ENCODE measurements around the gene TNPO2. TPM values are rescaled to one million over a fixed set of nuclear protein-coding genes. Genes with fewer than 3 reads are reported as not detected.
A peak's percentile ranks its signal among the peaks of the same experiment; 100 is the strongest.

Gene TNPO2
- total RNA-seq, 1 donor from 2014 or later, result 109 TPM

- TF ChIP-seq CTCF (IDR thresholded peaks at IDR 0.05; ENCODE audit: unreplicated experiment), result no peak
- Mint-ChIP-seq H3K36me3 (ENCODE audit: insufficient read depth) (peaks cover 17% of the 10 kb centered on the region), H3K9me3 (ENCODE audit: low read depth) (peaks cover 5% of the 10 kb centered on the region), H3K4me1 (ENCODE audit: low read depth) (no peaks in the 10 kb centered on the region), H3K4me3 (ENCODE audit: low read depth) (no peak overlapping the region), H3K27me3 (peaks cover 46% of the 10 kb centered on the region), H3K27ac (no peak overlapping the region)
- DNase-seq (ENCODE audit: low spot score, unreplicated experiment), result no peak
Observed at GRCh38 chr19:12750851-12751250, 27.1 kb upstream of the TNPO2 start.

- no peak for DNase-seq (ENCODE audit: low spot score, unreplicated experiment)
- Mint-ChIP-seq H3K9me3 (ENCODE audit: low read depth) (peaks cover 5% of the 10 kb centered on the region), H3K4me1 (ENCODE audit: low read depth) (no peaks in the 10 kb centered on the region), H3K27ac (no peak overlapping the region), H3K36me3 (ENCODE audit: insufficient read depth) (peaks cover 19% of the 10 kb centered on the region), H3K4me3 (ENCODE audit: low read depth) (no peak overlapping the region), H3K27me3 (peaks cover 46% of the 10 kb centered on the region)
- TF ChIP-seq CTCF (IDR thresholded peaks at IDR 0.05; ENCODE audit: unreplicated experiment), result no peak
Observed at GRCh38 chr19:12749938-12750521, 26.3 kb upstream of the TNPO2 start.

- Mint-ChIP-seq H3K27ac (no peak overlapping the region), H3K9me3 (ENCODE audit: low read depth) (peaks cover 5% of the 10 kb centered on the region), H3K27me3 (peaks cover 43% of the 10 kb centered on the region), H3K4me3 (ENCODE audit: low read depth) (no peak overlapping the region), H3K4me1 (ENCODE audit: low read depth) (no peaks in the 10 kb centered on the region), H3K36me3 (ENCODE audit: insufficient read depth) (peaks cover 23% of the 10 kb centered on the region)
- TF ChIP-seq CTCF (IDR thresholded peaks at IDR 0.05; ENCODE audit: unreplicated experiment), result no peak
- DNase-seq (ENCODE audit: low spot score, unreplicated experiment), result no peak
Observed at GRCh38 chr19:12748489-12748888, 24.8 kb upstream of the TNPO2 start.

- peaks cover 31% of the 10 kb centered on the region for H3K36me3 Mint-ChIP-seq (ENCODE audit: insufficient read depth)
- no peak overlapping the region for H3K4me3 Mint-ChIP-seq (ENCODE audit: low read depth)
- peaks cover 5% of the 10 kb centered on the region for H3K9me3 Mint-ChIP-seq (ENCODE audit: low read depth)
- no peak for TF ChIP-seq CTCF (IDR thresholded peaks at IDR 0.05; ENCODE audit: unreplicated experiment)
- no peak for DNase-seq (ENCODE audit: low spot score, unreplicated experiment)
- H3K4me1 Mint-ChIP-seq (ENCODE audit: low read depth), result no peaks in the 10 kb centered on the region
- peaks cover 14% of the 10 kb centered on the region for H3K27me3 Mint-ChIP-seq
- no peak overlapping the region for H3K27ac Mint-ChIP-seq
Observed at GRCh38 chr19:12745166-12745897, 21.6 kb upstream of the TNPO2 start.

- no peak for DNase-seq (ENCODE audit: low spot score, unreplicated experiment)
- Mint-ChIP-seq H3K36me3 (ENCODE audit: insufficient read depth) (peaks cover 13% of the 10 kb centered on the region), H3K9me3 (ENCODE audit: low read depth) (no peaks in the 10 kb centered on the region), H3K27ac (peak overlapping the region; percentile 99), H3K27me3 (no peaks in the 10 kb centered on the region), H3K4me3 (ENCODE audit: low read depth) (peak overlapping the region; percentile 100), H3K4me1 (ENCODE audit: low read depth) (peaks cover 21% of the 10 kb centered on the region)
- TF ChIP-seq CTCF (IDR thresholded peaks at IDR 0.05; ENCODE audit: unreplicated experiment), result no peak
Observed at GRCh38 chr19:12737835-12738351, 14.2 kb upstream of the TNPO2 start.
